ENCODE results near the gene DNAL1. TPM values are rescaled to one million over a fixed set of nuclear protein-coding genes. Genes with fewer than 3 reads are reported as not detected.

DNAL1 gene
- total RNA-seq, 1 experiment from 2014 or later, result 28.1 TPM

DNA sequence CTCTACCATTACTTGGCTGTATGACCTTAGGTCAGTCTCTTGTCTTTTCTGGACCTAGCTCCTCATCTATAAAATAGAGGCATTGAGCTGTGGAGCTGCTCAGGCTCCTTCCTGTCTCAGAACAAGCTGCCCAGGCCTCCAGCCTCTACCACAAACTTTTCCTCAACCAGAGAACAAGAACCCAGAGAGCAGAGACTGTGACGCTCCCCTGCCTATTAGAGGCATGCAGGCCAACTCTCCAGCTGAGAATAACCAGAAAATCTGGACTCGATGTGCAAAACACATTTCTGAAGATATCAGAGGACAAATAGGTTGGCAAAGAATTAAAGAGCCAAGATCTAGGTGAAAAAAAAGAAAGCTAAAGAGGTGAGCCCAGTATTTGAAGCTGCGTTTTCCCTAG lies 87.2 kb downstream of the DNAL1 start:
- ChIA-PET CTCF (no interaction called here), POLR2A (ENCODE audit: low non-redundant PET) (no interaction called here)
- no peak for DNase-seq (ENCODE audit: low spot score)
- peaks cover 43% of the 10 kb centered on the region for H3K36me3 ChIP-seq (ENCODE audit: insufficient read depth, low read length, poor library complexity, severe bottlenecking)
- H3K27ac ChIP-seq (ENCODE audit: low read depth, low read length, poor library complexity, severe bottlenecking), result peak overlapping the region; percentile 28
- H3K4me3 ChIP-seq (ENCODE audit: low read depth, low read length, poor library complexity, severe bottlenecking), result no peak overlapping the region
- H3K4me1 ChIP-seq (ENCODE audit: insufficient read depth, low read length, poor library complexity, severe bottlenecking), result peaks cover 4% of the 10 kb centered on the region
- H3K9me3 ChIP-seq (ENCODE audit: low read depth, low read length, poor library complexity, severe bottlenecking), result no peaks in the 10 kb centered on the region
- BruUV-seq (replicated peaks), result no TSS peak
- H3K27me3 ChIP-seq (replicated peaks; ENCODE audit: insufficient read depth, low read depth, low read length, poor library complexity), result no peaks in the 10 kb centered on the region
- TF ChIP-seq EZH2 (IDR thresholded peaks at IDR 0.05; ENCODE audit: borderline replicate concordance, low read depth, low read length, poor library complexity, severe bottlenecking), result no peak
- intact Hi-C loops (cut with micrococcal nuclease; ENCODE audit: unreplicated experiment), result no loop called here

- no peak overlapping the region for H3K4me3 ChIP-seq (ENCODE audit: low read depth, low read length, poor library complexity, severe bottlenecking)
- BruUV-seq (replicated peaks), result no TSS peak
- TF ChIP-seq CTCF (conservative IDR thresholded peaks at IDR 0.05; ENCODE audit: low read depth, low read length) (no peak), EZH2 (IDR thresholded peaks at IDR 0.05; ENCODE audit: borderline replicate concordance, low read depth, low read length, poor library complexity, severe bottlenecking) (no peak)
- peaks cover 12% of the 10 kb centered on the region for H3K4me1 ChIP-seq (ENCODE audit: insufficient read depth, low read length, poor library complexity, severe bottlenecking)
- ChIA-PET POLR2A (ENCODE audit: low non-redundant PET) (no interaction called here), CTCF (no interaction called here)
- DNase-seq (ENCODE audit: low spot score), result no peak
- no peak overlapping the region for H3K27ac ChIP-seq (ENCODE audit: low read depth, low read length, poor library complexity, severe bottlenecking)
- no peaks in the 10 kb centered on the region for H3K9me3 ChIP-seq (ENCODE audit: low read depth, low read length, poor library complexity, severe bottlenecking)
- H3K36me3 ChIP-seq (ENCODE audit: insufficient read depth, low read length, poor library complexity, severe bottlenecking), result peaks cover 41% of the 10 kb centered on the region
- no peaks in the 10 kb centered on the region for H3K27me3 ChIP-seq (replicated peaks; ENCODE audit: insufficient read depth, low read depth, low read length, poor library complexity)
- intact Hi-C loops (cut with micrococcal nuclease; ENCODE audit: unreplicated experiment), result no loop called here
These were observed 92.1 kb downstream of the DNAL1 start for GRCh38 chr14:73736842-73737241.

DNA sequence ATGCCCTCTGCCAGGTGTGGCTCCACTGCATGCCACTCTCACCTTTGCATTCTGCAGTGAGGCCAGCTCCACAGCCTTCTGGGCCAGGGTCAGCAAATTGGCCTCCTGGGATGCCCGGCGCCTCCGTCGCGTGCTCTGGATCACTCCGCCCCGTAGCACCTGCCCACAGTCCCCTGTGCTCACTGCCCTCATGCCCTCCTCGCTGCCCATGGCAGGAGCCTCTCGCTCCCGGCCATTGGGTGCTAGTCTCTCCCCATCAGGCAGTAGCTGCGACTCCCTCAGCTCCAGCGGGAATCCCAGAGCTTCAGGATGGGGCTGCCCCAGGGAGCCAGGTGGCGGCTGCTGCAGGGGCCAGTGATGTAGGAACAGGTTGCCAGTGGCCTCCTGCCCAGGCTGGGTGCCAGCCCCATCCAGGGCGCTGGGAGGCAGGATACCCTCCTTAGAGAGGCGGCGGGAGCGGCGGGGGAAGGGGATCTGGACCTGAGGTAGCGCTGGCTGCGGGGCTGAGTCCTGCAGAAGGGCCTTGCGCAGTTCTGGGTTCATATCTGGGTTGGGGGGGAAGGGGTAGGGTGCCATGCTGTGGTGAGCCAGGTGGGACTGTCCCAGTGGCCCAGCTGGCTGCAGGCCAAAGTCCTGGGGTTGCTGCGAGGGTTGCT lies 93.9 kb downstream of the DNAL1 start:
- ChIA-PET POLR2A (ENCODE audit: low non-redundant PET) (no interaction called here), CTCF (interaction anchor here (0.6 kb wide), 1 partner anchor 43 kb away, joined by 7 read pairs; no protein-coding TSS in a partner anchor)
- H3K36me3 ChIP-seq (ENCODE audit: insufficient read depth, low read length, poor library complexity, severe bottlenecking), result peaks cover 39% of the 10 kb centered on the region
- H3K4me1 ChIP-seq (ENCODE audit: insufficient read depth, low read length, poor library complexity, severe bottlenecking), result peaks cover 30% of the 10 kb centered on the region
- no peak for DNase-seq (ENCODE audit: low spot score)
- no peak for TF ChIP-seq EZH2 (IDR thresholded peaks at IDR 0.05; ENCODE audit: borderline replicate concordance, low read depth, low read length, poor library complexity, severe bottlenecking)
- no peak for TF ChIP-seq CTCF (conservative IDR thresholded peaks at IDR 0.05; ENCODE audit: low read depth, low read length)
- H3K9me3 ChIP-seq (ENCODE audit: low read depth, low read length, poor library complexity, severe bottlenecking), result no peaks in the 10 kb centered on the region
- intact Hi-C loops (cut with micrococcal nuclease; ENCODE audit: unreplicated experiment), result no loop called here
- H3K27ac ChIP-seq (ENCODE audit: low read depth, low read length, poor library complexity, severe bottlenecking), result no peak overlapping the region
- H3K27me3 ChIP-seq (replicated peaks; ENCODE audit: insufficient read depth, low read depth, low read length, poor library complexity), result no peaks in the 10 kb centered on the region
- no peak overlapping the region for H3K4me3 ChIP-seq (ENCODE audit: low read depth, low read length, poor library complexity, severe bottlenecking)
- no TSS peak for BruUV-seq (replicated peaks)

All from A673 (cell line).